ENCODE data around the gene FASN. TPM values are rescaled to one million over a fixed set of nuclear protein-coding genes. Genes with fewer than 3 reads are reported as not detected.
A peak's percentile ranks its signal among the peaks of the same experiment; 100 is the strongest.

Gene FASN
- total and polyA plus RNA-seq, 2 of the 13 experiments (the other 11 are each of a cell fraction or from before 2014, with no cell fraction given): 51.7 to 101 TPM

DNA sequence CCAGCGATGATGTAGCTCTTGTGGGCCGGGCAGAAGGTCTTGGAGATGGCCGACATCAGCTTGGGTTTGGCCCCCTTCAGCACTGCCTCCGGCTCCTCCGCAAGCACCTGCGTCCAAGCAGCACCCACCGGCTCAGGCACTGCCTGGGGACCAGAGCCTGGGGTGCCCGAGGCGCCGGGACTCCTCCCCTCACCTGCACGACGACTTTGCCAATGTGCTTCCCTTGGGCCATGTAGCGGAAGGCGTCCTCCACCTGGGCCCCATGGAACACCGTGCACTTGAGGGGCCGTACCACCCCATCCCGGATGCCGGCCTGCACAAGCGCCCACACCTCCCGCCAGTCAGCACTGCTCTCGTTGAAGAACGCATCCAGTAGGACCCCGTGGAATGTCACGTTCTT is 15.0 kb downstream of the FASN start:
- ChIA-PET POLR2A (no interaction called here), CTCF (ENCODE audit: low intra/inter-chr PET ratio, low total read pairs) (no interaction called here)
- WGBS (ENCODE audit: low lambda C conversion rate): 98% methylated on average over 24 of the region's 24 CpGs
- TF ChIP-seq ZBTB20 (CRISPR knock-in tag; IDR thresholded peaks at IDR 0.05; ENCODE audit: borderline replicate concordance, low read depth): no peak
- TF ChIP-seq ZBTB42 (CRISPR knock-in tag; IDR thresholded peaks at IDR 0.05): no peak
- TF ChIP-seq, protein P1, sequence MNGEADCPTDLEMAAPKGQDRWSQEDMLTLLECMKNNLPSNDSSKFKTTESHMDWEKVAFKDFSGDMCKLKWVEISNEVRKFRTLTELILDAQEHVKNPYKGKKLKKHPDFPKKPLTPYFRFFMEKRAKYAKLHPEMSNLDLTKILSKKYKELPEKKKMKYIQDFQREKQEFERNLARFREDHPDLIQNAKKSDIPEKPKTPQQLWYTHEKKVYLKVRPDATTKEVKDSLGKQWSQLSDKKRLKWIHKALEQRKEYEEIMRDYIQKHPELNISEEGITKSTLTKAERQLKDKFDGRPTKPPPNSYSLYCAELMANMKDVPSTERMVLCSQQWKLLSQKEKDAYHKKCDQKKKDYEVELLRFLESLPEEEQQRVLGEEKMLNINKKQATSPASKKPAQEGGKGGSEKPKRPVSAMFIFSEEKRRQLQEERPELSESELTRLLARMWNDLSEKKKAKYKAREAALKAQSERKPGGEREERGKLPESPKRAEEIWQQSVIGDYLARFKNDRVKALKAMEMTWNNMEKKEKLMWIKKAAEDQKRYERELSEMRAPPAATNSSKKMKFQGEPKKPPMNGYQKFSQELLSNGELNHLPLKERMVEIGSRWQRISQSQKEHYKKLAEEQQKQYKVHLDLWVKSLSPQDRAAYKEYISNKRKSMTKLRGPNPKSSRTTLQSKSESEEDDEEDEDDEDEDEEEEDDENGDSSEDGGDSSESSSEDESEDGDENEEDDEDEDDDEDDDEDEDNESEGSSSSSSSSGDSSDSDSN (CRISPR knock-in tag; IDR thresholded peaks at IDR 0.05): no peak
- peak; percentile 64 for TF ChIP-seq RBFOX2 (IDR thresholded peaks at IDR 0.05; ENCODE audit: low read depth, low read length)
- TF ChIP-seq, protein P2, sequence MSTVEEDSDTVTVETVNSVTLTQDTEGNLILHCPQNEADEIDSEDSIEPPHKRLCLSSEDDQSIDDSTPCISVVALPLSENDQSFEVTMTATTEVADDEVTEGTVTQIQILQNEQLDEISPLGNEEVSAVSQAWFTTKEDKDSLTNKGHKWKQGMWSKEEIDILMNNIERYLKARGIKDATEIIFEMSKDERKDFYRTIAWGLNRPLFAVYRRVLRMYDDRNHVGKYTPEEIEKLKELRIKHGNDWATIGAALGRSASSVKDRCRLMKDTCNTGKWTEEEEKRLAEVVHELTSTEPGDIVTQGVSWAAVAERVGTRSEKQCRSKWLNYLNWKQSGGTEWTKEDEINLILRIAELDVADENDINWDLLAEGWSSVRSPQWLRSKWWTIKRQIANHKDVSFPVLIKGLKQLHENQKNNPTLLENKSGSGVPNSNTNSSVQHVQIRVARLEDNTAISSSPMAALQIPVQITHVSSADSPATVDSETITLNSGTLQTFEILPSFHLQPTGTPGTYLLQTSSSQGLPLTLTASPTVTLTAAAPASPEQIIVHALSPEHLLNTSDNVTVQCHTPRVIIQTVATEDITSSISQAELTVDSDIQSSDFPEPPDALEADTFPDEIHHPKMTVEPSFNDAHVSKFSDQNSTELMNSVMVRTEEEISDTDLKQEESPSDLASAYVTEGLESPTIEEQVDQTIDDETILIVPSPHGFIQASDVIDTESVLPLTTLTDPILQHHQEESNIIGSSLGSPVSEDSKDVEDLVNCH (CRISPR knock-in tag; IDR thresholded peaks at IDR 0.05): no peak
- 0 out of 2 replicates have a peak, but pooled peaks have one; percentile 20 for TF ChIP-seq REXO4 (CRISPR knock-in tag; IDR thresholded peaks at IDR 0.05; ENCODE audit: borderline replicate concordance)
- no peak for TF ChIP-seq POGZ (CRISPR knock-in tag; IDR thresholded peaks at IDR 0.05)
- TF ChIP-seq ZNF232 (CRISPR knock-in tag; IDR thresholded peaks at IDR 0.05; ENCODE audit: borderline replicate concordance): no peak
- TF ChIP-seq ZNF589 (CRISPR knock-in tag; conservative IDR thresholded peaks at IDR 0.05): no peak
- no peak for TF ChIP-seq SUZ12 (IDR thresholded peaks at IDR 0.05; ENCODE audit: low read depth, low read length)
- TF ChIP-seq, protein P3, sequence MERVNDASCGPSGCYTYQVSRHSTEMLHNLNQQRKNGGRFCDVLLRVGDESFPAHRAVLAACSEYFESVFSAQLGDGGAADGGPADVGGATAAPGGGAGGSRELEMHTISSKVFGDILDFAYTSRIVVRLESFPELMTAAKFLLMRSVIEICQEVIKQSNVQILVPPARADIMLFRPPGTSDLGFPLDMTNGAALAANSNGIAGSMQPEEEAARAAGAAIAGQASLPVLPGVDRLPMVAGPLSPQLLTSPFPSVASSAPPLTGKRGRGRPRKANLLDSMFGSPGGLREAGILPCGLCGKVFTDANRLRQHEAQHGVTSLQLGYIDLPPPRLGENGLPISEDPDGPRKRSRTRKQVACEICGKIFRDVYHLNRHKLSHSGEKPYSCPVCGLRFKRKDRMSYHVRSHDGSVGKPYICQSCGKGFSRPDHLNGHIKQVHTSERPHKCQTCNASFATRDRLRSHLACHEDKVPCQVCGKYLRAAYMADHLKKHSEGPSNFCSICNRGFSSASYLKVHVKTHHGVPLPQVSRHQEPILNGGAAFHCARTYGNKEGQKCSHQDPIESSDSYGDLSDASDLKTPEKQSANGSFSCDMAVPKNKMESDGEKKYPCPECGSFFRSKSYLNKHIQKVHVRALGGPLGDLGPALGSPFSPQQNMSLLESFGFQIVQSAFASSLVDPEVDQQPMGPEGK (CRISPR knock-in tag; IDR thresholded peaks at IDR 0.05): no peak
- TF ChIP-seq CHD2 (IDR thresholded peaks at IDR 0.05; ENCODE audit: low read depth, low read length): no peak
- TF ChIP-seq KDM1A (CRISPR knock-in tag; IDR thresholded peaks at IDR 0.05): no peak
- TF ChIP-seq RAD21 (CRISPR knock-in tag; IDR thresholded peaks at IDR 0.05): no peak
- TF ChIP-seq, protein P4, sequence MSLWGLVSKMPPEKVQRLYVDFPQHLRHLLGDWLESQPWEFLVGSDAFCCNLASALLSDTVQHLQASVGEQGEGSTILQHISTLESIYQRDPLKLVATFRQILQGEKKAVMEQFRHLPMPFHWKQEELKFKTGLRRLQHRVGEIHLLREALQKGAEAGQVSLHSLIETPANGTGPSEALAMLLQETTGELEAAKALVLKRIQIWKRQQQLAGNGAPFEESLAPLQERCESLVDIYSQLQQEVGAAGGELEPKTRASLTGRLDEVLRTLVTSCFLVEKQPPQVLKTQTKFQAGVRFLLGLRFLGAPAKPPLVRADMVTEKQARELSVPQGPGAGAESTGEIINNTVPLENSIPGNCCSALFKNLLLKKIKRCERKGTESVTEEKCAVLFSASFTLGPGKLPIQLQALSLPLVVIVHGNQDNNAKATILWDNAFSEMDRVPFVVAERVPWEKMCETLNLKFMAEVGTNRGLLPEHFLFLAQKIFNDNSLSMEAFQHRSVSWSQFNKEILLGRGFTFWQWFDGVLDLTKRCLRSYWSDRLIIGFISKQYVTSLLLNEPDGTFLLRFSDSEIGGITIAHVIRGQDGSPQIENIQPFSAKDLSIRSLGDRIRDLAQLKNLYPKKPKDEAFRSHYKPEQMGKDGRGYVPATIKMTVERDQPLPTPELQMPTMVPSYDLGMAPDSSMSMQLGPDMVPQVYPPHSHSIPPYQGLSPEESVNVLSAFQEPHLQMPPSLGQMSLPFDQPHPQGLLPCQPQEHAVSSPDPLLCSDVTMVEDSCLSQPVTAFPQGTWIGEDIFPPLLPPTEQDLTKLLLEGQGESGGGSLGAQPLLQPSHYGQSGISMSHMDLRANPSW (CRISPR knock-in tag; IDR thresholded peaks at IDR 0.05; ENCODE audit: borderline replicate concordance): no peak
- peak; percentile 74 for TF ChIP-seq RBM22 (optimal IDR thresholded peaks at IDR 0.05; ENCODE audit: low read length)

More for the DNA sequence above, 15.0 kb downstream of the FASN start:
- Histone ChIP-seq H3K4me2 (ENCODE audit: low read depth, low read length) (no peak overlapping the region), H3K9ac (ENCODE audit: insufficient read depth, low read depth, low read length) (no peak overlapping the region), H3K9me3 (ENCODE audit: low read length) (no peaks in the 10 kb centered on the region), H2AFZ (ENCODE audit: low read length) (no peak overlapping the region), H3K27me3 (ENCODE audit: control insufficient read depth in 1 of 2, insufficient read depth in 2 of 2, low read length in 2 of 2) (no peaks in the 10 kb centered on the region), H3K36me3 (replicated peaks in 1 of 2; ENCODE audit: control insufficient read depth in 1 of 2, insufficient read depth in 2 of 2, low read length in 2 of 2) (peaks cover 80 to 93% of the 10 kb centered on the region in 2 experiments), H4K20me1 (ENCODE audit: insufficient read depth, low read length) (peaks cover 65% of the 10 kb centered on the region), H3K27ac (ENCODE audit: extremely low read length, insufficient read depth, low read length) (no peak overlapping the region), H3K79me2 (ENCODE audit: insufficient read depth, low read length) (peaks cover 5% of the 10 kb centered on the region), H3K4me1 (ENCODE audit: insufficient read depth, low read length) (no peaks in the 10 kb centered on the region), H3K4me3 (replicated peaks in 1 of 3; ENCODE audit: insufficient read depth in 1 of 3, low read depth in 2 of 3, low read length in 3 of 3) (no peak overlapping the region)
- FAIRE-seq (no peak), DNase-seq (ENCODE audit: low spot score) (no peak), ATAC-seq (no peak)
- TSS peak; percentile 47 for BruUV-seq (replicated peaks)
- intact Hi-C loops (cut with micrococcal nuclease; ENCODE audit: unreplicated experiment) (no loop called here), in situ Hi-C loops (cut with HindIII; ENCODE audit: extremely low pct_ligation_motif_present, low pct_unique_long_range_greater_than_20kb) (no loop called here)

All from HepG2 (cell line).